ENCODE data around the gene TTLL8.

TTLL8 gene

GRCh38 chr22:50016308-50016987 is 41.6 kb downstream of the TTLL8 start:
- no peak for DNase-seq

- no peak for DNase-seq
Measured at GRCh38 chr22:50015451-50016307, 42.4 kb downstream of the TTLL8 start.

GRCh38 chr22:50014655-50015401 is 43.3 kb downstream of the TTLL8 start:
- DNase-seq: no peak

- DNase-seq: no peak
Measured at GRCh38 chr22:50014053-50014501, 44.0 kb downstream of the TTLL8 start.

GRCh38 chr22:50012211-50013181 is 45.6 kb downstream of the TTLL8 start, which contains the start of gene IL17REL:
IL17REL (minus strand) TSS chr22:50012765; CDS start chr22:50012646, 119 bp downstream.
- DNase-seq: no peak

- DNase-seq: no peak
Measured at GRCh38 chr22:50011447-50012210, 46.5 kb downstream of the TTLL8 start.

GRCh38 chr22:50010676-50011446 is 47.2 kb downstream of the TTLL8 start:
- DNase-seq: no peak

- DNase-seq: no peak
Measured at GRCh38 chr22:50009765-50010675, 48.1 kb downstream of the TTLL8 start.

GRCh38 chr22:50009251-50009650 is 48.8 kb downstream of the TTLL8 start:
- no peak for DNase-seq

- no peak for DNase-seq
Measured at GRCh38 chr22:50008151-50009040, 49.7 kb downstream of the TTLL8 start.

- no peak for DNase-seq
Measured at GRCh38 chr22:50007057-50007511, 51.0 kb downstream of the TTLL8 start.

- DNase-seq: no peak
Measured at GRCh38 chr22:50004918-50005317, 53.2 kb downstream of the TTLL8 start.

GRCh38 chr22:50002791-50003190 is 55.3 kb downstream of the TTLL8 start:
- DNase-seq: no peak

GRCh38 chr22:50001388-50002231 is 56.5 kb downstream of the TTLL8 start:
- DNase-seq: no peak

GRCh38 chr22:50000587-50001387 is 57.3 kb downstream of the TTLL8 start:
- no peak for DNase-seq

GRCh38 chr22:49999946-50000586 is 58.0 kb downstream of the TTLL8 start:
- DNase-seq: no peak
